Naive thymus-derived CD8-positive, alpha-beta T cell (primary cell): Measurements from ENCODE around the gene RBBP9. TPM values are rescaled to one million over a fixed set of nuclear protein-coding genes. Genes with fewer than 3 reads are reported as not detected.

Experiments
- ATAC-seq, 2 donors: fragments of 150-1000 bp; cut with Tn5 transposase in 1 of 2; sonication (Bioruptor Pico), chemical (Tn5 transposase) in 1 of 2; 1 replicate in 1 of 2; 2 replicates in 1 of 2; pipeline ENCODE4 v1.10.0; 2021; ENCODE audit warnings: mild to moderate bottlenecking in 2 of 2, moderate library complexity in 2 of 2
- POLR2A ChIA-PET: fragments of 350-600 bp; sonication (Branson Sonifier 250); formaldehyde crosslinking; loops from one replicate; lab custom pipeline; 2021; ENCODE audit warnings: antibody characterized with exemption; lab: Charles Lee
- DNase-seq, 10 donors: peaks; one replicate each; pipeline versions ENCODE4 v3.0.0 to v3.0.0-alpha.2; 2020 to 2022
- H3K27ac Mint-ChIP-seq, 10 donors: one replicate each; pipeline ENCODE4 v1.8.0; 2020 to 2022; ENCODE audit warnings: mild to moderate bottlenecking in 10 of 10, mixed read lengths in 10 of 10, moderate library complexity in 4 of 10, inconsistent platforms in 1 of 10
- H3K27me3 Mint-ChIP-seq, 5 donors: one replicate each; pipeline ENCODE4 v1.8.0; 2021 to 2022; ENCODE audit warnings: mixed read lengths in 5 of 5
- H3K36me3 Mint-ChIP-seq, 3 donors: one replicate each; pipeline ENCODE4 v1.8.0; 2020 to 2022; ENCODE audit warnings: mixed read lengths in 3 of 3, mild to moderate bottlenecking in 2 of 3, inconsistent platforms in 1 of 3
- H3K4me1 Mint-ChIP-seq, 4 donors: one replicate each; pipeline ENCODE4 v1.8.0; 2021 to 2022; ENCODE audit warnings: mixed read lengths in 4 of 4
- H3K4me3 Mint-ChIP-seq, 10 donors: one replicate each; pipeline ENCODE4 v1.8.0; 2020 to 2022; ENCODE audit warnings: mild to moderate bottlenecking in 10 of 10, mixed read lengths in 10 of 10, moderate library complexity in 6 of 10, inconsistent platforms in 1 of 10
- H3K9me3 Mint-ChIP-seq, 9 donors: one replicate each; pipeline ENCODE4 v1.8.0; 2020 to 2022; ENCODE audit warnings: mixed read lengths in 9 of 9, mild to moderate bottlenecking in 3 of 9, inconsistent platforms in 1 of 9, moderate library complexity in 1 of 9
- microRNA-seq: library from miRNA; unstranded; fragments of <30 nt; microRNA quantifications from one replicate; pipeline ENCODE4 v1.2.0, GENCODE V29; 2022; ENCODE audit warnings: borderline microRNAs expressed
- polyA plus RNA-seq, 3 donors: library from polyadenylated mRNA; unstranded; fragments of 300-500 nt; fragmentation: Illumina TruSeq; gene quantifications; one replicate each; pipeline ENCODE4 v1.2.3, GENCODE V29; 2021
- total RNA-seq, 8 experiments: library from RNA in 2 of 8; stranded (reverse) in 2 of 8; gene quantifications; one replicate each; pipeline ENCODE4 v1.2.3 and lab custom pipeline; 2021 to 2026

RBBP9 gene
- total and polyA plus RNA-seq, 5 experiments from 2014 or later: 7.5 to 9.9 (median 8.5) TPM

DNA sequence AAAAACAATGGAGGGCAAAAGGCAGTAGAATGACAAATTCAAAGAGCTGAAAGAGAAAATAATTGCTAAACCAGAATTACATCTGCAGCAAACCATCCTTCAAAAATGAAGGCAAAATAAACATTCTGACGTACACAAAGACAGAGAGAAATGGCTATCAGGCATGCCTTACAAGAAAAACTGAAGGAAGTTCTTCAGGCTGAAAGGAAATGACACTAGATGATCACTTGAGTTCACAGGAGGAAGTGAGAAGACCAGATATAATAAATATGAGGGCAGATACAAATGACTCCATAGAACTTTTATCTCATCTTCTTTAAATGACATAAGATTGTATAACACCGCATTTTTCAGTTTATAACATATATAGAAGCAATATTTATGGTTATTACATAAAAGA is 60.2 kb downstream of the RBBP9 start:
- Mint-ChIP-seq H3K4me3 (no peak overlapping the region), H3K27ac (peak overlapping the region in 4 of 10 donors; percentile 33 to 74 (median 49)), H3K27me3 (no peaks in the 10 kb centered on the region), H3K9me3 (no peaks in the 10 kb centered on the region), H3K36me3 (peaks cover 0 to 2% (median 0%) of the 10 kb centered on the region in 3 donors), H3K4me1 (peaks cover 0 to 5% (median 2%) of the 10 kb centered on the region in 4 donors)
- ATAC-seq: no peak
- no peak for DNase-seq
- POLR2A ChIA-PET: no interaction called here

Small RNA genes within 50 kb of the gene (microRNA-seq; reads per million reads assigned to microRNA genes)
- gene MIR3192: not detected

Other genes with a start within 250 kb of the RBBP9 start
- gene ZNF133, start 208.7 kb downstream of the RBBP9 start, total RNA-seq: 1 to 10 TPM; 8.4 to 9.3 TPM
- gene ZNF133, start 208.7 kb downstream of the RBBP9 start, polyA plus RNA-seq: 1 to 10 TPM; 4.3 to 6.8 (median 6.7) TPM
- 1 to 10 TPM; 3.3 to 3.4 TPM for gene DZANK1, start 30.2 kb downstream of the RBBP9 start, total RNA-seq
- 1 to 10 TPM in 1 of 3 donors, under 1 TPM in 2; 0.74 to 1.3 (median 0.87) TPM for gene DZANK1, start 30.2 kb downstream of the RBBP9 start, polyA plus RNA-seq
- gene POLR3F, start 29.8 kb downstream of the RBBP9 start, total RNA-seq: 10 to 100 TPM; 10.9 to 13.0 TPM
- 1 to 10 TPM; 5.2 to 9.3 (median 7.6) TPM for gene POLR3F, start 29.8 kb downstream of the RBBP9 start, polyA plus RNA-seq
- gene SEC23B, start 10.7 kb upstream of the RBBP9 start, total RNA-seq: 10 to 100 TPM; 31.2 to 34.5 TPM
- 10 to 100 TPM; 31.9 to 45.1 (median 37.9) TPM for gene SEC23B, start 10.7 kb upstream of the RBBP9 start, polyA plus RNA-seq
- 10 to 100 TPM; 68.4 to 69.1 TPM for gene SMIM26, start 70.2 kb upstream of the RBBP9 start, total RNA-seq
- gene SMIM26, start 70.2 kb upstream of the RBBP9 start, polyA plus RNA-seq: 100 to 1,000 TPM; 177 to 230 (median 185) TPM
- 10 to 100 TPM; 14.5 to 14.6 TPM for gene DTD1, start 90.8 kb upstream of the RBBP9 start, total RNA-seq
- gene DTD1, start 90.8 kb upstream of the RBBP9 start, polyA plus RNA-seq: 10 to 100 TPM; 33.9 to 50.4 (median 45.2) TPM